HL-60 (cell line): Measurements from ENCODE around the gene QRICH1.

Experiments
- CTCF ChIP-seq: IDR thresholded peaks from one replicate; pipeline ENCODE4 v1.5.1; 2011; ENCODE audit warnings: low read length, control low read depth, inconsistent platforms; ENCODE audit not compliant: insufficient read depth
- GABPA ChIP-seq: IDR thresholded peaks from 2 replicates; pipeline ENCODE4 v1.6.1; 2012; ENCODE audit warnings: low read depth
- POLR2AphosphoS5 ChIP-seq: IDR thresholded peaks from 2 replicates; pipeline ENCODE4 v1.6.1; 2012; ENCODE audit warnings: low read depth
- REST ChIP-seq: IDR thresholded peaks from 2 replicates; pipeline ENCODE4 v1.6.1; 2012; ENCODE audit warnings: low read depth; ENCODE audit not compliant: insufficient replicate concordance
- SPI1 ChIP-seq: IDR thresholded peaks from 2 replicates; pipeline ENCODE4 v1.6.1; 2012; ENCODE audit warnings: low read depth, mild to moderate bottlenecking, borderline replicate concordance

- TF ChIP-seq CTCF (no peak), POLR2AphosphoS5 (no peak; the same call in 1 of the 2 replicates), REST (no peak), GABPA (no peak), SPI1 (no peak)
Observed at GRCh38 chr3:49025793-49026520, 67.9 kb downstream of the QRICH1 start.
